AG08395 (cell line): ENCODE results near the gene GLTPD2.

Experiments used
- DNase-seq: peaks from one replicate; pipeline ENCODE4 v3.0.0; 2012; ENCODE audit warnings: mixed read lengths, low spot score

Gene GLTPD2

DNA sequence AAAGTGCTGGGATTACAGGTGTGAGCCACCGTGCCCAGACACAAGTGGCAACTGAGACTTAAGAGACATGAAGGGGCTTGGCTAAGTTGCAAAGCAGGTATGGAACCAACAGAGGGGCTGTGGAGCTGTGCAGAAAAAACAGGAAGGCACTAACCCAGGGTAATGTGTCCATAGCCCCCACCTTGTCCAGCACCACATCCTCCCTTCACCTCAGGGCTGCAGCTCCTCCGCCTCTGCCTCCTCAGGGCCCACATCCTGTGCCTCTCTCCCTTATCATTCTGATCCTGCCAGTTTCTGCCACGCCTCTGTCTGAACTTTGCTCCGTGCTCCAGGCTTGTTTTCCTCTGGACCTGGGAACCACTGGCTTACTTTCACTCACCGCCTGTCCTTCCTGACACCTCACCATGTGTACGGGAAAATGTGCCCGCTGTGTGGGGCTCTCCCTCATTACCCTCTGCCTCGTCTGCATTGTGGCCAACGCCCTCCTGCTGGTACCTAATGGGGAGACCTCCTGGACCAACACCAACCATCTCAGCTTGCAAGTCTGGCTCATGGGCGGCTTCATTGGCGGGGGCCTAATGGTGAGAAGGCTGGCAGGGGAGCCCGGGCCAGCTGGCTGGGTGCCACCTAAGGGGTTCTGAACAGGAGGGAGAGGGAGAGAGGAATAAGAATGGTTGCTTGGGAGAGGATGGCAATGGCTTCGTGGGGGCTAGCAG lies 17.1 kb upstream of the GLTPD2 start, which contains the start of gene TM4SF5:
TSS of gene TM4SF5 (plus strand) at position 368 of the 716 bp plus-strand sequence. CDS start at position 405, 37 bp downstream.
- DNase-seq, result no peak

DNA sequence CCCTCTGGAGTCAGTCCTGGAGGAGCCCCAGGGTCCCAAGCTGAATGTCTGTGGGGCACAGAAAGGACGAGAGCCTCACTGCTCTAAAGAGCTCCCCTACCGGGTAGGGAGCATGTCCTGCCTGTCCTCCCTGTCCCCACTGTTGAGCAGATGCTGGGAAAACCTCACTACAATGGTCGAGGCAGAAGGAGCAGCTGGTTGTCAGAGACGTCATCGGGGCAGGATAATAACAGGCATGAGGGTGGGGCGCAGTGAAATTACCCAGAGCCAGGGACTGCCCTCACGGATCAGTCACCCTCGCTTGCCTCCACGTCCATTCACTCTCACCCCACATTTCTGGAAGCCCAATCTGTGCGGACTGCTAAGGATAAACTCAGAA lies 16.5 kb upstream of the GLTPD2 start:
- no peak for DNase-seq

DNA sequence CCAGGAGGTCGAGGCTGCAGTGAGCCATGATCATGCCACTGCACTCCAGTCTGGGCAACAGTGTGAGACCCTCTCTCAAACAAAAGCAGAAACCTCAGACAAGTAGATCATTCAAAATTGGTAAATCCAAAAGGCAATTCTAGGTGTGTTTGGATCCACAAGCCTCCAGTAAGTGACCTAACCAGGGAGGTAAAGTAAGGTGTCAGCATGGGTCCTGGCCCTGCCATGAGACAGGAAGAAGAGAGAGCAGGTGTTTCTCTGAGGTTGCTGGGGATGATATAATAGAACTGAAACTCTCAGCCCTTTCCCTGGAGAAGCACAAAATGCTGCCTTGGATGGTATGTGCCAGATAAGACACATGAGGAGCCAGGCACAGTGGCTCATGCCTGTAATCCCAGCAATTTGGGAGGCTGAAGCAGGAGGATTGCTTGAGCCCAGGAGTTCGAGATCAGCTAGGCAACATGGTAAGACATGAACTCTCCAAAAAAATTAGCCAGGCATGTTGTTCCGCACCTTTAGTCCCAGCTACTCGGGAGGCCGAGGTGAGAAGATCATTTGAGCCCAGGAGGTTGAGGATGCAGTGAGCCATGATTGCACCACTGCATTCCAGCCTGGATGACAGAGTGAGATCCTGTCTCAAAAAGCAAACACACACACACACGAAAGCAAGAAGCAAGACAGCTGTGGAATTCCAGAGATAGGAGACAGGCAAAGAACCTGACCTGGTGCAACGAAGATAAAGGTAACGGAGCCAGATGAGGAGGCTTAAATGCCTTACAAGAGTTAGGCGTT lies 10.6 kb upstream of the GLTPD2 start:
- DNase-seq, result no peak

DNA sequence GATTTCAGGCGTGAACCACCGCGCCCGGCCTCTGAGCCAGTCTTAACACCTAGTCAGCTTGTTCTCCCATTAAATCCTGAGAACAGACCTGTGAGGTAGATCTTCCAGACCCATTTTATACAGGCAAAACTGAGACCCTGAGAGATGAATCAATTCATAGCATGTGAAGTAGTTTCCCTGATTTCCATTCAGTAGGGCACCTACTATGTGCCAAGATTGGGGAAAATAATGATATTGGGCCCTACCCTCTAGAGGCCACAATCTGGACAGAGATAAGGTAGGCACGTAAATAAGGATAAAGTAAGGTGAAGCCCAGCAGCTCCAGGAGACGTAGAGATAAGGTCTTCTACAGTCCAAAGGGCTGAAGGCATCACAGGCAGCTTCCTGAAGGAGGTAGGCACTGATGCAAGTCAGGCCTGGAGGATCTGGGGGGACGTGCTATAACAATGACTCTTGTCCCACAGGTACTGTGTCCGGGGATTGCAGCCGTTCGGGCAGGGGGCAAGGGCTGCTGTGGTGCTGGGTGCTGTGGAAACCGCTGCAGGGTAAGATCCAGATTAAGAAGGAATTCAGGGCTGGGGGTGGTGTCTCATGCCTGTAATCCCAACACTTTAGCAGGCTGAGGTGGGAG lies 8.3 kb upstream of the GLTPD2 start:
- no peak for DNase-seq

DNA sequence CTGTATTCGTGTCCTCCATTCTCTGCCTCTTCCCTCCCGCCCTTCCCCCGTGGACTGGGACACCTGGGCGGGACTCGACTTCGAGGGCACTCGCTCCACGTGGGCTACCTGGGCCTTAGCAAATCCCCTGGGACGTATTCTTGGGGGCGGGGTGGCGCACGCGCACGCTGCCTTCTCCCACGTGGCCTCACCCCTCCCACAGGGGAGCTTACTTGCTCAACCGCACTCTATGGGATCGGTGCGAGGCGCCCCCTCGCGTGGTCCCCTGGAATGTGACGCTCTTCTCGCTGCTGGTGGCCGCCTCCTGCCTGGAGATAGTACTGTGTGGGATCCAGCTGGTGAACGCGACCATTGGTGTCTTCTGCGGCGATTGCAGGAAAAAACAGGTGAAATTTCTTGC lies 6.1 kb upstream of the GLTPD2 start:
- DNase-seq, result no peak

DNA sequence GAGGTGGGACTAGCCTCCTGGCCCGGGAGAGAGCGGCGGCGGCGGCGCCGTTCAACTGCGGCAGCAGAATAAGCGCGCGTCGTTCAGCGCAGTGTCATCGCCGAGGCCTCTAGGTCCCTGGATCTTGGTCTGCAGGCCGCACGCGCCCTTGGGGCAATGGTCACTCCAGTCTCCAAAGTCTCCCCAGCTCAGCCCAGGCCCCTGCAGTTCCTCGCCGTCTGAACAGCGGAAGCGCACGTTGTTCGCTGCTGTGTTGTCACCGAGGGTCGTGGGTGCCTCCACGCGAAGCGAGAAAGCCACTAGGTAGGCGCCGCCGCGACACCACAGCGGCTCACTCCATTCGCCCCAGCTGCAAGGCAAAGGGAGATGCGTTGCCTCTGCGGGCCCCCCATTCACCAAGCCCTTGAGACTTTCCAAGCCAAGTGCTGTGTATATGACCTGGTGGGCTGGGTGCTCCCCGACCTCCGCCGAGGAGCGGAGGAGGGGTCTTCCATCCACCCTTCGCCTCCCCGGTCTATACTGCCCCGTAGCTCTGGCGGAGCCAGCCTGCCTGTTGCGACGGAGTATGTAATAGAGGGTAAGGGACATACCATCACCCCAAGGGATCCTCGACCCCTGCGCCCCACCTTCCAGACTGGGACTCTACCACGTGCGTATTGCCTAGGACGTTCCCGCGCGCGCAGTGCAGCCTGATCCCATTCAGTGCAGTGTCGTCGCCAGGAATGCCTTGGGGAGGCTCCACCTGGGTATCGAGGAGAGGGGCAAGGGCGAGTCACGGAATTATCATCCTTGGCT lies 3.3 kb upstream of the GLTPD2 start:
- DNase-seq, result no peak

DNA sequence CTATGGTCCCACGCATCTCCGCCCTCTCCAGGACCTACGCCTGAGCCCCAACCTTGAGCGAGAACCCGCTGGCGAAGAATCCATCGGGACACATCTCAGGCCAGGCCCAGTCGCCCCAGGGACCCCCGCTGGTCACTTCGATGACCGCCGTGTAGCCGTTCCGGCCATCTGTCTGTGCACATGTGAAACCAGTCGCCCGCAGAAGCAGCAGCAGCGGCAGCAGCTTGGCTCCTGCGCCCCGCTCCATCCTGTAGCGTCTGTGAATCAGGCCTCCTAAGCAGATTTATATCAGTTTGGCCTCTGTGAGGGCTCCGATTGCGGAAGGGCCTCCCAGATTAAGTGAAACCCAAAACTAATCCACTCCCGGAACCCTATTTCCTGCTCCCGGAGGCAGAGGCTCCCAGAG lies 2.7 kb upstream of the GLTPD2 start, which contains the start of gene VMO1:
TSS of gene VMO1 (minus strand) at position 259 of the 406 bp plus-strand sequence. CDS start at position 247, 12 bp downstream.
- DNase-seq, result peak; percentile 39

DNA sequence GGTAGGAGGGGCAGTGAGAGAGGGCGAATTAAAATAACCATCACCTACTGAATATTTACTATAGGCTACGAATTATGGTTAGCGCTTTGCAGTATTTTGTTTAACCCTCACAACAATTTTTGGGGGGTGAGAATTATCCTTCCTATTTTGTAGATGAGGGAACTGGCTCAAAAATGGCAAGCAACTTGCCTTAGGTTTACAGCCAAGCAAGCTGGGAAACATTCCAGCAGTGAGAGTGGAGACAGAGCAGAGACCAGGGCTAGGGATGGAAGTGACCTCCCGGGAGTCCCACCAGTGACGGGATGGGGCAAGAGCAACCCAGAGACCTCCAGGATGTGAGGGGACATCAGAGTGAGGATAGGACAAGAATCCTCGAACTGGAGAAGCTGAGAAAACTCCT lies 2.2 kb upstream of the GLTPD2 start:
- DNase-seq, result no peak

DNA sequence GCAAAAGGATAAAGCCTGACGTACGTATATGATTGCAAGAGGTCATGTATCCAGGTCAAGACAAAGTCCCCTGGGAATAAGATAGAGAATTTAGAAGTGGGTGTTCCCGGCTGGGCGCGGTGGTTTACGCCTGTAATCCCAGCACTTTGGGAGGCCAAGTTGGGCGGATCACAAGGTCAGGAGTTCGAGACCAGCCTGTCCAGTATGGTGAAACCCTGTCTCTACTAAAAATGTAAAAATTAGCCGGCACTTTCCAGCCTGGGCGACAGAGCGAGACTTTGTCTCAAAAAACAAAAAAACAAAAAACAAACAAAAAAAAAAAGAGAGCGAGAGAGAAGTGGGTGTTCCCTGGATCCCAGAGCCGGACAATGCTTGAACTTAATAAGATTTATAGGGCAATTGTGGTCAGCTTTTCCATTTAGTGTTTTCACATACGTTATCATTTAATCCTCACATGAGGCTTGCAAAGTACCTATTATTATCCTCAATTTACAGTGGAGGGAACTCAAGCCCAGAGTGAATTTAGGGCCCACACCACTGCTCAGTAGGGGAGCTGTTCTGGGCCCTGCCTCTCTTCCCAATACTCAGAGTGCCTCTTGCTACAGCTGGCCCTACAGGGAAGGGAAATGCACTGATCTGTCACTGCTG lies 481 bp upstream of the GLTPD2 start:
- no peak for DNase-seq

DNA sequence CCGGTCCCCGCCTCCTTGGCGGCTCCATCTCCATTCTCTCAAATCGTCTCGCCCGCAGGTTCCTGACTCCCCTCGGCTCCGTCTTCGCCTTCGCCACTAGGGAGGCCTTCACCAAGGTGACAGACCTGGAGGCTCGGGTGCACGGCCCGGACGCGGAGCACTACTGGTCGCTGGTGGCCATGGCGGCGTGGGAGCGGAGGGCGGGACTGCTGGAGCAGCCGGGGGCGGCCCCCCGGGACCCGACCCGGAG lies 862 bp downstream of the GLTPD2 start:
- DNase-seq, result no peak

DNA sequence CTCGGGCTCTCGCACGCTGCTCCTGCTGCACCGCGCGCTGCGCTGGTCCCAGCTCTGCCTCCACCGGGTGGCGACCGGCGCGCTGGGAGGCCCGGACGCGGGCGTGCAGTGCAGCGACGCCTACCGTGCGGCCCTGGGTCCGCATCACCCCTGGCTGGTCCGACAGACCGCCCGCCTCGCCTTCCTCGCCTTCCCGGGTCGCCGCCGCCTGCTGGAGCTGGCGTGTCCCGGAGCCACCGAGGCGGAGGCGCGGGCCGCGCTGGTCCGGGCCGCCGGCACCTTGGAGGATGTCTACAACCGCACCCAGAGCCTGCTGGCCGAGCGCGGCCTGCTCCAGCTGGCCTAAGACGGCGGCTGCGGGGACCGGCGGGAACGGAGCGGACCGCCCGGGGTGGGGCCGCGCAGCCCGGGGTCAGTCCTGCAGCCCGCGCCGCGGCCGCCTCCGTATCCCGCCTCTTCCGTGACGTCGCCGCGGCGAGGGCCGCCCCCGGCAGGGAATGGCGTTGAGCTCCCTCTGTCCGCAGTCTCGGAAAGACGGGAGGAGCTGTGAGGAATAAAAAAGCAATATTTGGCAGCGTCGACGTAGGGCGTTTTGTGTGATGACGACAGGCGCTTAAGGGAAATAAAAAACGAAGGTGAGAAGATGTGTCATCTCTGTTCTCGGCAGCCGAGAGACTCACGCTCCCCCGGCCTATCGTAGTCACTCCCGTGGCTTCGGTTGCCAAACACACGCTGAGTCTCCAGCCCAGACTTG lies 1.4 kb downstream of the GLTPD2 start:
- DNase-seq, result peak; percentile 93

DNA sequence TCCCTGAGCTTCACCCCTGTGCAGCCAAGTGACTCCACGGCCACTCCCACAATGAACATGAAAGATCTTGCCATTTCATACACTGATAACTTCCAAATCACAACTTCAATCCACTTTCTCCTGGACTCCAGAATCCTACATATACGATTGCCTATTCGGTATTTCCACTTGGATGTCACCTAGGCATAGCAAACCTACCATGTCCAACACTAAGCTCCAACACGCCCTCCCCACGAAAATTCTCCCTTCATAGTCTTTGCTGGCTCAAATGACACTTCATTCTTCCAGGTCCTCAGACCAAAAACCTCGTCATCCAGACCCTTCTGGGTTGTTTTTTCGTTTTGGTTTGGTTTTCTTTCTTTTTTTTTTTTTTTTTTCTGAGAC lies 1.9 kb downstream of the GLTPD2 start:
- DNase-seq, result no peak

DNA sequence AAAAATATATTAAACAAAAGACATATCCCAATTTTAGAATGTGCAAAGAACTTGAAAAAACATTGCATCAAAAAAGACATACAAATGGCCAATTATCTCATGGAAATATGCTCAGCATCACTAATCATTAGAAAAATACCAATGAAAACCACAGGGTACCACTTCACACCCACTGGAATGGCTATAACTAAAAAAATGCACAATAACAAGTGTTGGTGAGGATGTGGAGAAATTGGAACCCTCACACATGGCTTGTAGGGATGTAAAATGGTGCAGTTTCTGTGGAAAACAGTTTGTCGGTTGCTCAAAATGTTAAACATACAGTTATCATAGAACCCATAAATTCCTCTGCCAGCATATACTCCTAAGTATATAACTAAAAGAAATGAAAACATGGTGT lies 6.4 kb downstream of the GLTPD2 start:
- DNase-seq, result no peak

DNA sequence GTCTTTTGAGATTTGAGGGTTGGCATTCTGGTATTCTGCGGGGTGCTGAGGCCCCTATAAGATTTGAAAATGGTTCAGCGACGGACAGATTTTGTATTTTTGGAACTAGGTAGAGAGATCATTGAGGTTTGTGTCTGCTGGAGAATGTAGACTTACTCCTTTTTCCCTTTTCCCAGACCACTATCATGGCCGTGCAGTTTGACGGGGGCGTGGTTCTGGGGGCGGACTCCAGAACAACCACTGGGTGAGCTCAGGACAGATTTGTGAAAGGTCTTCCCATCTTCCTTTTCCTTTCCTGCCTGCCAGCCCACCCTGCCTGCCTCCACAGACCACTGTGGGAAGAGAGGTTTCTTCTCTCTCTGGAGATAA lies 7.8 kb downstream of the GLTPD2 start:
- DNase-seq, result peak; percentile 68

DNA sequence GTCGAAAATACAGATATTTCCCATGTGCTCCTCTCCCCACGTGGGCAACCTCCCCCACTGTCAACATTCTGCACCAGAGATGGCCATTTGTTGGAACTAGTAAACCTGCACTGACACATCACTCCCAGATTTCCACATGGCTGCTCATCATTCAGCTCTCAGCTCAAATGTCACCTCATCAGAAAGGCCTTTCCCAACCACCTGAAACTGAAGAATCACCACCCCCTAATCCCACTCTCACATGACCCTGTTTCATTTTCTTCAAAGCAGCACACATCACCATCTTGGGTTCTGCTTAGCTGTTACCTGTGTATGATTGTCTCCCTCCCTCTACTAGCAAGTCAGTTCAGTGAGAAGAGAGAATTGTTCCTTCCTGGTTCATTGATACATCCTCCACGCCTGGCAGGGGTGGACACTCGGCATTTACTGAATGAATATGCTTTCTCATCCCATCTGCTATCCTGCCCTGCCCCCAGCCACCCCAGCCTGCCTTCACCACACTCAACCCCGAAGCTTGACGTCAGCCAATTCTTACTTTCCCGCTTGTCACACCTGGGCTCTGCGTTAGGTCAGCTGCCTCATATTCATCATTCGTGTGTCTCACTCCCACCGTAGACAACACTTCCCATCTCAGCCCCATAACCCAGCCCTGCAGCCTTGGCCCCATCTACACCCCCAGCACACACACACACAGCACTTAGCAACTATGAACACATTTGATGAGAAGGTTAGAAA lies 11.9 kb downstream of the GLTPD2 start:
- DNase-seq, result no peak

DNA sequence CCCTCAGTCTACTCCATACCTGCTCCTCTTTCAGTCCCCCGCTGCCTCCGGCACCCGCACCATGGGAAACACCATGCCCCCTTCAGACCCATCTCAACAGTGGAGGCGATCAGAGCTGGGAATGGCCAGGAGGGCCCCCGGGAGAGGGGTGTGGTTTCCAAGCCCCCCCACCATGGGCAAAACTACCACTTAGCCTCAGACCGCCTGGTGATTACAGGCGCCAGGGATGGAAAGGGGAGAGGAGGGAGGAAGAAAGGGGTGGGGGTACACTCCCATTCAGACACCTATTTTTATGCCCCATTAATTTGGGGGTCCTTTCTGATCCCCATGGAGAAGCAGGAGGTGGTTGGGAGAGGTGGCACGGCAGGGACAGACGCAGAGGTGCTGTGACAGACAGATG lies 13.5 kb downstream of the GLTPD2 start, which contains the start of gene C17orf114:
TSS of gene C17orf114 (minus strand) at position 101 of the 400 bp plus-strand sequence.
- no peak for DNase-seq

DNA sequence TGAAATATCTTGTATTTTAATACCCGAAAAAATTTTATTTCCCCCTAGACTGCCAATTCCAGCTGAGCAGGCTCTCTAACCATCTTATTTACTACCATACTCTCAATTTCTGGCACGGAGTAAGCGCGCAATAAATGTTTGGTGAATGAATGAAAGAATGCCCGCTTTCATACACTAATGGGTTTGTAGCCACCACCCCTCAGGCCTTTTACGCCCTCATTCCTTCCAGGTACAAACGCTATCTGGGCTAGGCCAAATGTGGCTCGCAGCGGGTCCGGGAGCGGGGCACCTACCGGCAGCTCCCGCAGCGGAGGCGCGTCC lies 17.7 kb downstream of the GLTPD2 start:
- DNase-seq, result no peak

DNA sequence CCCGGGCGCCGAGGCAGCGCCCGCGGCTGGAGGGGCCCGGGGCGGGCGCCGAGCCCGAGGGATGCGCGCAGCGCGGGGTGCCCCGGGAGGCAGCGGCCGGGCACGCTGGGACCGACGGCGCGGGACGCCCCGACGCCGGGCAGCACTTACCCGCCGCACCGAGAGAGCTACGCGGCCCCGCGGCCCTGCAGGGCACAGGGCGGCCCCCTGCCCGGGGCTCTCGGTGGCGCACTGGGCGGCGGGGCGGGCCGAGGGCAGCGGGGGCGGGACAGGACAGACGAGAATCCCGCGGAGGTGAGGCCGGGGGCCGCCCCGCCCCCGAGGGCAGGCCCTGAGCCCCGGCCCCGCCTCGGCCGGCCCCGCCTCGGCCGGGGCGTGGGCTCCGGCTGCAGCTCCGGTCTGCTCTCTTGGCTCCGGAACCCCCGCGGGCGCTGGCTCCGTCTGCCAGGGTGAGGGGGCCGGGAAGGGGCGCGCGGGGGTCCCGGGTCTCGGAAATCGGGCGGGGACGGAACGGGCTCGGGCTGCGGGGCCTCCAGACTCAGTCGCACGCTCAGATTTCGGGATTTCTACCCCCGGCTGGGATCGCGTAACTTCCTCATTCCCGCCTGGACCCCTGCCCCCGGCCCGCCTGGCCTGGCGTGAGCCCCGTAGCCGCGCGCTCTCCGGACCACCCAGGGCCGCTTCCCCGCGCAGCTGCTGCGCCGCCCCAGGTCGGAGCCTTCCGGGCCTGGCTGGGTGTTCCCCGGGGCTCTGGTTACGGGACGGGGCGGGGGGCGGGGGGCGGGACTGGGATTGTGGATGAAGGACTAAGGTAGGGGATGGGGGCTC lies 18.2 kb downstream of the GLTPD2 start, which contains the start of gene PLD2:
TSS of gene PLD2 (plus strand) at position 376 of the 828 bp plus-strand sequence. CDS start 621 bp downstream, outside the sequence.
- DNase-seq, result peak; percentile 98

DNA sequence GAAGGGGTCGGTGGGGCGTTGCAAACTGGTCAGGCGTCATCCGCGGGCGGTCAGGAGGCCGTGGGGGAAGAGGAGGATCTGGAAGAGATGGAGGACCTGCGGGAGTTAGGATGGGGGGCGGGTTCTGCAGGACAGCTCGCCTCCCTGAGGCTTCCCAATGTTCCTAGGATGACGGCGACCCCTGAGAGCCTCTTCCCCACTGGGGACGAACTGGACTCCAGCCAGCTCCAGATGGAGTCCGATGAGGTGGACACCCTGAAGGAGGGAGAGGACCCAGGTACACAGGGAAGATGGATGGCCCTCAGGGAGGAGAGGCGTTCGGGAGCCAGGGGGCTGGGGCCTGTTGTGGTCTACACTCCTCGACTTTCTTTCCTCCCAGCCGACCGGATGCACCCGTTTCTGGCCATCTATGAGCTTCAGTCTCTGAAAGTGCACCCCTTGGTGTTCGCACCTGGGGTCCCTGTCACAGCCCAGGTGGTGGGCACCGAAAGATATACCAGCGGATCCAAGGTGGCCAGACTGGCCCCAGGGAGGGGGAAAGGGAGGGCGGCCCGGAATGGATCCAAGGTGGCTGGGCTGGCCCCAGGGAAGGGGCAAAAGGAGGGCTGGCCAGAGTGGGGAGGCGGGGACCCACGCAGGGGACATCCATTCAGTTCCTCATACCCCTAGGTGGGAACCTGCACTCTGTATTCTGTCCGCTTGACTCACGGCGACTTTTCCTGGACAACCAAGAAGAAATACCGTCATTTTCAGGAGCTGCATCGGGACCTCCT lies 19.0 kb downstream of the GLTPD2 start:
- DNase-seq, result peak; percentile 41
